Fibroblast of skin of left biceps (primary cell): ENCODE data around the gene LNX1.

ENCODE experiments used
- DNase-seq, 2 experiments: peaks; one replicate each; pipeline ENCODE4 v3.0.0-alpha.2; 2013; ENCODE audit warnings: low read depth in 2 of 2

The LNX1 gene

DNA sequence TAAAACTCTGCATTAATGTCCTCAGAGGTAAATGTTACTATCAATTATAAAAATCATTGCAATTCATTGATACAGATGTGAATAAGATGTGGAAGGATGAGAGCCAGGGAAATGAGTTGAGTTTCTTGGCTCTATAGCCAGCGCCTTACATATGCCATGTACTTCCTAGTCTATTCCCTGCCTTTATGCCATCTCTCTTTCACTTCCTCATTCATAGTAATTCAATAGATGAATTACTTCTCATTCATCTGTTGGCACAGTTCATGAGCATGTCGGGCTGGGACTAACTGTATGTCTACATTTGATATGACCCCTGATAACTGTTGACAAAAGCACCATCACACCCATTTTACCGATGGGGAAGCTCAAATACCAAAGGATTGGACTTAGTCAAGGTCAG, 55.7 kb downstream of the LNX1 start:
- DNase-seq = no peak

DNA sequence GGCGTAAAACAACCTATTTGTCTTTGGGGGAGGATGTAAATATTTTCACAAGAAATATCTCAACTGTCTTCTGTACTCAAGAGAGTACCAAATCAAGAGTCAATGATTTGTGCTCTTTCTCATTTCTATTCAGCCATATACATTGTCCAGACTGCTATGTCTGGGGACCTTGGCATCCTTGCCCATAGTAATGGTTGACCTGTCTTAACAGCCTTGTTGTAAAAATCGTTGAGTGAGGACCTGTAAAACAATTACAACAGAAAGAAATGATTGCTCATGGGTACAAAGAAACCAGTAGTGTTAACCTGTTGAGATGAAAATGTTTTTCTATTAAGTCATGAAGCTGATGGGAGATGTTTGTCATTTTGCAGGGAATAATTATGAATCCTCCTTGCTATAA, 56.6 kb downstream of the LNX1 start:
- DNase-seq = no peak

DNA sequence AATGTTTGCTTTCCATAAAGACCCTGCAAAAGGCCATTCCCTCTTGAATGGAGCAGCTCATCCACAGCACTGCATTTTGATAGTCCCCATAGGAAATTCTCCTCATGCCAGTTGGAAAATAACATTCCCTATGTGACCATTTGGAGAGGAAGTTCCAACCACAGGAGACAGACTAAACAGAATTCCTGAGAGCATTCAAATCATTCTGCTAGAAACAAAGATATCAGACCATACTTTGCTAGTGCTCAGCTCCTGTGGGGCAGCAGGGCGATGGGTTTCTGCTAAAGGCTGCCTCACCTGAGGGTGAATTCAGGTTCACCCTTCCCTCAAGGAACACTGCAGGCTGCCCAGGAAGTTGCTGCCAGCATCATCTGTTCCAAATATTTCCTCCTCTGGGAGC, 58.8 kb downstream of the LNX1 start:
- DNase-seq = no peak

DNA sequence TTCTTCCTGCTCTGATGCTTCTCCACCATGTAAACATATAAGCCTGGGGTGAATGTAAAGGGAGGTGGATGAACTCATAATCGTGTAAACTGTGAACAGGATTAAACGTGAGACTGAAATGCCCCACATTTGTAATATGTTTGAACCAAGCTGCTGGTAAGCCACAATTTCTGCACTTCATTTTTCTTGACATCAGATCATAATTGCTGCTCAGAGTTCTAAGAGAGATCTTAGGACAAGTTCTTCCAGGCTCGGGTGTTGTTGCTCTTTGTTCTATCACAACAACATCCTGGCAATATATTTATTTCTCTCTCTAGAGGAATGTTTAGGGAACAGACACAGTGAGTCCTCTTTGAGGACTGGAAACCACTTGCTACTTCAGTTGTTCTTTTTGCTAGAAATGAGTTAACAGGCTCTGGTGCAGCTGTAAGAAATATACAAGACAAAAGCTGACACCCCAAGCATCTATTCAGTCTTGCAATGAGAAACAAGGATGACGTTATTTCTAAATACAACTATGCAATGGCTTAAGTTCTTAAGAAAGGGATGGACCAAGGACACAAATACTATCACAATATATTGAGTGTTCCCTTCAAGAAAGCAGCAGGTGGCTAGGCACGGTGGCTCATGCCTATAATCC, 59.6 kb downstream of the LNX1 start:
- no peak for DNase-seq

DNA sequence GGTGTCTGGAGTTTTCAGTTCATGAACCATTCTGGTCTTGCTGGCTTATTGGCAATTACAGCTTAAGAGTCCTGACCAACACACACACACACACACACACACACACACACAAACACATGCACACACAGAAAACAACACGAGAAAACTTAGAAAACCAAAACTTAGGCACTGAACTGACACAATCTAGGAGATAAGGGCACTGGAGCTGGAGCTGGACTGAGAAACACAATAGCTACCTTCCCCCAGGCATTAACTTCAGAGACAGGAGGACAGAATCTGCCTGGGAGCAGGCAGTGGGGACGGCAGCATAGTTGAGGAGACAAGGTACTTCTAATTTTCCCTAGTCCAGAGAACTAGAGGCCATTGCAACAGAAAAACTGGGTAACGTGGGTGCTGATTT, 62.3 kb downstream of the LNX1 start:
- no peak for DNase-seq

DNA sequence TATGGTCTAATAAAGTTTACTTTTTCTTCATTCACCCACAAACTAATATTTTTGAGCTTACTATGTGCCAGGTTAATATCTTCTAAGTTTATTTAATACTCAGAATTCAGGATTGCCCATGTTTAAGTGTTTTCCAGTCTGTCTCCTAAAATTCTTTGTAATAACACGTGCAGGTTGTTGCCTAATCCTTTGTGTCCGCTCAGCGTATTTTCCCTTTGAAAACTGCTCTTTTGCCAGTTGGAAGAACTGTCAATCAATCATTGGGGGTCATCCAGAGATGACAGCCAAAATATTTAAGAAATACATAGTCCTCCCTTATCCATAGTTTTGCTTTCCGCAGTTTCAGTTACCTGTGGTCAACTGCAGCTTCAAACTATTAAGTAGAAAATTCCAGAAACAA, 63.4 kb downstream of the LNX1 start:
- no peak for DNase-seq

DNA sequence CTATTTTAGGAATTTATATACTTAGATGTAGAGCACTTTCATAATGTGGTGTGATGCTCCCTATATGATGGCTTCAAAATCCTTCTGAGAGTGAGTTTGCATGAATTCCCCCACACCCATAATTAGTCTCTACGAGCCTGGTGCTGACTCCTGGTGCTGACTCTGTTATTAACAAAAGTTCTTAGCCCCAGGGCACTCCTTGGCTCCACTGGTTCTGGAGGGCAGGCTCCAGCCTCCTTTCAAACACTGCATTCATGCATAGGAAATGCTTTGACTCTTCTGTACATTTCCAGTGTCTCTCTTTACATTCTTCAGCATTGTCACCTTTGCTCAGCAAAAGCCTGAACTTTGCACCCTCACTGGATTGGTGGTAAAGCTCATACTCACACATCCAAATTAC, 64.0 kb downstream of the LNX1 start:
- DNase-seq = no peak

DNA sequence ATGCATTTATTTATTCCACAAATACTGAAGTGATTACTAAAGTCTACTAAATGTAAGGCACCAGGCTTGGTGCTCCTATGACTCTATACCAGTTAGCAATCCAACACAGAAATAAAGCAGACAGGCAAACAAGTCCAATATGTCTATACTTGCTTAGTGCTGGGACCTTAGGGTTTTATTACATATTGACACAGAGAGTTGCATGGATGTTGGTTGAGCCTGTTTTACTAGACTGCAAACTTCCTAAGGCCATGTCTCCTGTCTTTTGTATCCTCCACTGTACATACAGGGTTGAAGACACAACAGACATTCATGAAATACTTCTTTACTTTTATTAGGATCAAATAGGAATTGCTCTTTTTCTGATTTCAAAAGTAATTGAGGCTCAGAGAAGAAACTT, 69.0 kb downstream of the LNX1 start:
- no peak for DNase-seq

DNA sequence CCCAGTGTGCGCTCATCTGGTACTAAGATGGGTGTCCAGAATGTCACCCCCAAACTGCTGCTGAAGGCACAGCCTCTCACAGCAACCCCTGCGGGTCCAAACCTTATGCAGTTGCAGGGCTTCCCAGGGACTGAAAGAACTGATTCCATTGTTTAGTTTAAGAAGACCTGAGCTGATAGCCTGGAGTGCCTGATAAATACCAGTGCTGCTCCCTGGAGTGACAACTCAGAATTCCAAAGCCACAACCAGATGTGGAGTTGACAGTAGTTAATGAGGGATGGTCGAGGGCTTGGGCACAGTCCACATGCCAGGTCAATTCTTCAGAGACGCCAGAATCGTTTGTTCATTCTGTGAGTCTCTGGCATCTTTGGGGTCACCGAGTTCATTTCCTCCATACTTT, 71.2 kb downstream of the LNX1 start:
- DNase-seq = no peak

DNA sequence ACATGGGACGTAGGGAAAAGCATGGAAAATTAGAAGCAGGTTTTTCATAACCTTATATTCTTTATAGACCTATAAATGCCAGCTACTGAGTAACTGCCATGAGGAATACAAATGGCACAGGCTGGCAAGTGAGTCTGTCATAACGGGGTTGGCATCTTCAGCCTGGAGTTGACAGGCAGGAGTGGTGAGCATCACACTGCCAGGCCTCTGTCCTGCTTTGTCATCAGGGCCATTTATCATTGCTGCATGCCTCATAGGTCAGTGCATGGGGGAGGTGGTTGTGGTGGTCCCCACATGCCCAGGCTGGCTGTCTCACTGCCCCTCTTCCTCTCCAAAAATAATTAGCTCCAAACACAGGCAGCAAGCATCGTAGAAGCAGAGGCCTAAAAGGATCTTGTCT, 72.5 kb downstream of the LNX1 start:
- DNase-seq = no peak

DNA sequence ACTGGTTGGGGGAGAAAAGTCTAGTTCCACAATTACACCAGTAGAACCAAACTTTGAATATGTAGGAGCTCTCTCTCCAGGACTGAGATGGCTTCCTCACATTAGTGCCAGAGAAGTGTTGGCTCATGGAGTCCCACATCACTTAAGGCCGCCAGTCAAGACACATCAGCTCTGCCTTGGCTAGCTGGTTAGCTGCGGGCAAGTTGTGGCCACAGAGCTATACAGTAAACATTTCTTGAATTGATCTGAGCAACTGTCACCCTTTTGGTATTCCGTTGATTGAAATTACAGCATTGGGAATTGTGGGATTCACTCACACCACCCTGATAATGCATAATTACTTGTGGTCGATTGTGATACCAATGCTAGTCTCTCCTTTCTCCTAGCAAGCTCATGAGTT, 76.2 kb downstream of the LNX1 start:
- DNase-seq = no peak

DNA sequence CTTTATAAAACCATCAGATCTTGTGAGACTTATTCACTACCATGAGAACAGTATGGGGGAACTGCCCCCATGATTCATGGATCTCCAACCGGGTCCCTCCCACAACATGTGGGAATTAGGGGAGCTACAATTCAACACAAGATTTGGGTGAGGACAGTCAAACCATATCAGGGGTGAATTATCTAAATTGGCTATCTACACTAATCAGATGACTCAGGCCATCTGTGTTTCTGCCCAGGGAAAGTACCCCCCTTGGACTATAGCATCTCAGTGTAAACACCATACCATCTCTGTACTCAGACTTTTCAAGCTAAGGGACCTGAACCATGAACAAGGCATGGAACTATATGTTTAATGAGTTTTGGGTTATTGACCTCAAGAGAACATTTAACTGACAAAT, 76.8 kb downstream of the LNX1 start:
- DNase-seq = no peak

DNA sequence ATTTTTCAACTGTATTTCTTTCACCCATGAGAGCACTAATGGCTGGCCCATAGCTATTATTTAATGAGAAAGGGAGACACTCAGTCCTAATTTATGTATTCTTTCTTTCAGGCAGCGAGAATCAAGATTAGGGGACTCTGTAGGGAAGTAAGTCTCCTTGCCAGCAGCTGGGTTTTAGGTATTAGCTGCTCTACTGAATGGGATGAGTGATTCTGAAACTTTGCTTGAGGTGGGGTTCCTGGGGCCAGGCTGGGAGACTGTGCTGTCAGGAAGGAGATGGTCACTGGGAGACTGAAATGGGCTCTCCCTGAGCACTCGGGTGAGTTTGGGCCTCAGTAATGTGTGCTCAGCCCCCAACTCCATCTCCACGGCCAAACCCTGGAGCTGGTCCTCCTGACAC, 78.7 kb downstream of the LNX1 start:
- DNase-seq = no peak

DNA sequence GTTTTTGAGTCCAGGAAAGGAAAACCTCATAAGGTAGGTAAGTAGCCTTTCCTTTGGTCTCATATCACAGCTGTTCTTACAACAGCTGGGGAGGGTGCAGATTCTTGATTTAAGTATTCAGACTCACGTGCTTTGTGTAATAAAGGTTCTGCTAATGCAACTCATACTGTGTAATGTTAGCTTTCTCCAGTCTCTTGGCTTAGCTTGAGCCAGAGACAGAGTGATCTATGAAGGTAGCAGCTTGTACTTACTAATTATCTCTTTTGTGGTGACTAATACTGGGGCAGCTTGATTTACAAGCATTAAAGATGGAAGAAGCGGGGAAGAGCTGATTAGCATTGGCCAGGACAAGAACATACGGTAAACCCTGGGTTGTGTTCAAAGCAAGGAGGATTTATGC, 80.3 kb downstream of the LNX1 start:
- no peak for DNase-seq

DNA sequence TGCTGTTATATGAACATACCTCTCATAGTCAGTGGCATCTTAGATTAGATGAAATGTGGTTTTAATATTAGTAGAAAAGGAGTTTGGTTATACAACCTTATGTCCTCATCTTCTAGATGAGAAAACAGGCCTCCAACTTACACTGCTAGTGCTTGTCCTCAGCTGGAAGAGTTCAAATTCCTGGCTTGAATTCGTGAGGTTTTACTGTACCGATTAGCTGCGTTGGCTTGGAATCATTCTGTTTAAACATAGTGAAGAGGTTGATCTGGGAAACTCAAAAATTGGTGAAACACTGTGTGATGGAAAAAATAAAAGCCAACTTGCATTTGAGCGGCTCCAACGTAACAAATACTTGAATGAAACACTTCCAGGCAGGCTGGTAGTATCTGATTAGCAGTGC, 81.0 kb downstream of the LNX1 start:
- no peak for DNase-seq

DNA sequence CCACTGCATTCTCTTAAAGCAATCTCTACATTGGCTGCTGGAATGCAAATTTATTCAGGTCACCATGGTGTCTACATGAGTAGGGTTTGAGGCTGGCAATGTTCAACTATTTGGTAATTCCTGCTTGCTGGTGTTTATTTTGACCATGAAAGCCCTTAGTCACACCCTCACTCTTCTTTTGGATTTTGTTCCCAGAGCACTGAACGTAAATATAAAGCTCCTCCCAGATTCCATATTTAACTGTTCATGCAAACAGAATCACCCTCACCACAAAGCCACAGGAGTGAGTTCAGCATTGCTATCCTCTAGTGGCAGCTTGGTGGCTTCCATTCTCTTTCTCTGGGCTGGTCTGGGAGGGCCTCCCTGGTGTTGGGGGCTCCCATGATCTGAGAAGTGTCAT, 82.8 kb downstream of the LNX1 start:
- peak in 1 of 2 experiments; percentile 44 for DNase-seq

DNA sequence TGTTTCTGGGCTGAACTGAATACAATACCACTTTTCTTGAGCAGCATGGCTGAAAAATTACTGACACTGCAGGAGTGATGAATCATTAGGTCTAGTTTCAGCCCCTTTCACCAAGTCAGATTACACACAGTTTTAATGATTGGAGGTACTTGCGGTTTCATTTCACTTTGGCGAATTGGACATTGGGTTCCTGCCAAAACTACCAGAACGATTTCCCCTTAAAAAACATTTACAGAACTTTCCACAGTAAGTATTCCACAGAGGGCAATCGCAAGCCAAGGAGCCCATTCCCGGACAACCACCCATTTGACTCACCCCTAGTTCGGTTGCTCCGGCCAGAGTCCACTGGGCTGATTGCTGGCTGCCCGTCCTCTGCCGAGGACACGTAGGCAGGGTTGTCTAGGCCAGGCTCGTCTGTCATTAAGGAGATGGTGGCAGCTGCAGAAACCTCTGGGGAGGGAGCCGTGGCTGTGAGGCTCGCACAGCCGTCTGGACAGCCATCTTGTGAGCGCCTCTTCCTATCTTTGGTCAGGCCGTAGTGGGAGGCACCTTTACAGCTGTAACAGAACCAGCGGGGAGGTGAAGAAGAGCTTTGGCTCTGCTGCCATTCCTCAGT, 83.5 kb downstream of the LNX1 start:
- DNase-seq = peak; percentile 73 to 78

DNA sequence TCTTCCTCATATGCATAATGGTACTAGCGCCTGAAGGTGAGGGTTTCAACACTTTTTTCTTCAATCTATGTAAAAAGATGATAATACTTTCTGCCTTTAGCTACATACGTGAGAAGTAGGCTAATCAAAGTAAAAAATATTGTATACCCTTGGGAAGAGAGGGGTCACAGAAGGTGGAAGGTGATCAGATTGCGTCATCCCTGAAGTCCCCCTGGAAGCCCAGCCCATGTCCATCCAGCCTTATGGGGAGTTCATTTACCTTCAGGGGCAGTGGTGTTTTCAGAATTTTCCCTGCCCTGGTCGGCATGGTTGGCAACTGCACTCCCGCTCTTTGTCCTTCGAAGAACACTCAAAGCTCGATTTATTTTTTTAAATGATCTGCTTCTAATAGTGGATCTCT, 84.2 kb downstream of the LNX1 start:
- DNase-seq = no peak

DNA sequence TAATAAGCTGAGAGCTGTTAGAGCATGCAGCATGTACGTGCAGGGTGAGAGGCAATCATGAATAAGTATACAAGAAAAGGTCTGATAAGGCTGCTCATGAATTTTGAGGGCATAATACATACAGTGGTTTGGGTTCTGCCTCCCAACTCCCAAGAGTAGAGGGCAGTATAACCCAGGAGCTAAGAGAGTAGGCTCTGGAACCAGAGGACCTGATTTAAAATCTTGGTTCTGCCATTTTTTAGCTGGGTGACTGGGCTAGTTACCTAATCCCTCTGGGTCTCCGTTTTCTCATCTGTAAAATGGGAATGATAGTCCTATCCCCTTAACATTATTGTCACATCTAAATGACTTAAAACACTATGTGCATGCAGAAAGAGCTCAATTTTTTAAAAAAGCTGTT, 85.3 kb downstream of the LNX1 start:
- no peak for DNase-seq

DNA sequence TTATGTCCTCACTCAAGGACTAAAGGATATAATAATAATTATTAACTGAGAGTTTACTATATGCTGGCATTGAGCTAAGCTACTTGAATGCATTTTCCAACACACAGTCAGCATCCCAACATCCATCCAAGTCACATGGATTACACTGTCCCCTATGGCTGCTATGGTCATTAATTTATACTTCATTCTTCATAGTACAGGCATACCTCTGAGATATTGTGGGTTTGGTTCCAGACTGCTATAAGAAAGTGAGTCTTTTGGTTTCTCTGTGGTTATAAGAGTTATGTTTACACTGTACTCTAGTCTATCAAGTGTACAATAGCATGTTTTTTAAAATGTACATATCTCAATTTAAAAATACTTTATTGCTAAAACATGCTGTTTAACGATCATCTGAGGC, 89.2 kb downstream of the LNX1 start:
- no peak for DNase-seq

DNA sequence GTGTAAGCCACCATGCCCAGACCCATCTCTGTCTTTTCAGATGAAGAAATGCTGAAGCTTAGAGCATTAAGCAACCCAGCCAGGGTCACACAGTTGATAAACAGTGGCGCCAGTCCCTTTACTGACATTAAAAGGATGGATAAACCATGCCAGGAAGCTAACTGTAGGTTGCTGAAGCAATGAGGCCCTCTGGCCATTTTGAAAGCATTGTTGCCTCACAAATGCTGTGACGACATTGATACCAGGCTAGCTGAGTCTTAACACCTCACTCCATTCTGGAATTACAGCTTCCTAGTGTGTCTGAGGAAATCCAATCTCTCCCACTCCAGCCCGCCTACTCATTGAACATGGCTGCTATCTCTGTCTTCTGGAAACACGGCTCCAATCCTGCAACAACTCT, 89.7 kb downstream of the LNX1 start:
- no peak for DNase-seq

DNA sequence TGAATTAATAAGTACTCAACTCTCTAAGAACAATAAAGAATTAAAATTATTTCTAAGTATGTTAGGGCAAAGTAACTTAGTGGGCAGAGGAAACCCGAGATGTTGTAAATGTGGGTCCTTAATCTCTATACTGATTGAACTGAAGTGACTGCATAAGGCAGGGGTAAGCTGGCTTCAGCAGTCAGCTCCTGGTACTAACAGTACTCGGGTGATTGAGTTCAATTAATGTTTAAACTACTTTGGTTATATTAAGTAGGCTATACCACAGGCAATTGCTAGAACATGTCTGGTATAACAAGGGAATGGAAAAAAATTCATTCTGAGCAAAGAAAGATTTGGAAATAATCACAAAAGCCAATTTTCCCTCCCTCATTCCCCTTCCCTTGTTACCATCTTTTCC, 90.7 kb downstream of the LNX1 start:
- no peak for DNase-seq

DNA sequence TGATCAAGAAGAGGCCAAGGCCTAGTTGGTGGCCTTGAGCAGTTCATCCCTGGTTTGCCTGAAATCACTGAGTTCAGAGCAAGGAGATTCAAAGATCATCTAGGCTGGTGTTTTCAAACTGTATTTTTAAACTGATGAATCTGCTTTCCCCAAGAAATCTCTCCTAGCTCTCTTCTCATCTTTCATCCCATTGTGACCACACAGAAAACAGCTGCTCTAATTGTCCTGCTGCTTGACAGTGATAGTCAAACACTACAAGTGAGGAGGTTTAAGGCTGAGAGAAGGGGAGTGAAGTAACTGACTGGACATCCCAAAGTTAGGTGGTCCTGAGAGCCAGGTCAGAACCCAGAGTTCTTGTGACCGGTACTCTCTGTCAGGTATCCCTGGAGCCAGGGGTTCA, 91.5 kb downstream of the LNX1 start:
- no peak for DNase-seq

DNA sequence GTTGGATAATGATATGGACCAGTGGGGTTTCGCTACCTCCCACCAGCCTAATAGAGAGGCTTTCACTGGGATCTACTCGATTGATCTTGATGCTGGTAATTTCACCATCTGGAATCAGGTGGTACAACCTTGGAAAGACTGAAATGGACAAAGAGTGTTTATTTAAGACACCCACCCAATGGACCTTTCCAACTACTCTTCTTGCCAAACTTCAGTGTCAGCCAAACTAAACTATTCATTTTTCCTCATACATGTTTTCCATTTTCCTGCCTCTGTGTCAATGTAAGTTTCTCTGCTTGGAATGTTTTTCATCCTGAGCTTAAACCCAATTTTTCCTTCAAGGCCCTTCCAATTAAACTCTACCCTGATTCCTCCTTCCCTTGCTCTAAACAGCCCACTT, 92.6 kb downstream of the LNX1 start:
- DNase-seq = no peak
